Suprapubic skin (tissue), 4 donors: ENCODE measurements around the gene ARVCF. TPM values are rescaled to one million over a fixed set of nuclear protein-coding genes. Genes with fewer than 3 reads are reported as not detected.

Experiments
- DNase-seq, 2 donors: peaks; one replicate each; pipeline ENCODE4 v3.0.0-alpha.2; 2019; ENCODE audit warnings: low spot score in 2 of 2
- H3K27ac ChIP-seq: fragments of 200-600 bp; sonication (generic); one replicate; pipeline ENCODE4 v1.5.1; 2019
- H3K27me3 ChIP-seq: fragments of 200-600 bp; sonication (generic); one replicate; pipeline ENCODE4 v1.5.1; 2019
- H3K36me3 ChIP-seq: fragments of 200-600 bp; sonication (generic); one replicate; pipeline ENCODE4 v1.5.1; 2019
- H3K4me1 ChIP-seq: fragments of 200-600 bp; sonication (generic); one replicate; pipeline ENCODE4 v1.5.1; 2019
- H3K4me3 ChIP-seq: fragments of 200-600 bp; sonication (generic); one replicate; pipeline ENCODE4 v1.5.1; 2019; ENCODE audit warnings: mild to moderate bottlenecking
- H3K9me3 ChIP-seq: fragments of 200-600 bp; sonication (generic); one replicate; pipeline ENCODE4 v1.5.1; 2019
- CTCF ChIP-seq, 2 donors: fragments of 200-600 bp in 1 of 2; fragments of 450-650 bp in 1 of 2; sonication (generic) in 1 of 2; IDR thresholded peaks; one replicate each; pipeline ENCODE4 v1.5.1; 2016 to 2019; ENCODE audit warnings: antibody characterized with exemption in 2 of 2, mild to moderate bottlenecking in 1 of 2, moderate library complexity in 1 of 2
- EP300 ChIP-seq: sonication (generic); formaldehyde crosslinking; IDR thresholded peaks from one replicate; pipeline ENCODE4 v1.6.1; 2017; ENCODE audit warnings: antibody characterized with exemption
- POLR2A ChIP-seq, 2 donors: fragments of 450-650 bp; IDR thresholded peaks; one replicate each; pipeline ENCODE4 v1.6.1; 2017; ENCODE audit warnings: antibody characterized with exemption in 2 of 2, mild to moderate bottlenecking in 2 of 2, moderate library complexity in 2 of 2
- POLR2AphosphoS5 ChIP-seq, 3 donors: sonication (generic); formaldehyde crosslinking; IDR thresholded peaks; one replicate each; pipeline ENCODE4 v1.6.1; 2017; ENCODE audit warnings: antibody characterized with exemption in 3 of 3
- WGBS: methylation state at CpG from one replicate; pipeline ENCODE4 v1.1.5; 2018; 5-methylcytosine and 5-hydroxymethylcytosine counted together
- total RNA-seq, 4 donors: library from RNA; depleted of rRNA; stranded (reverse); fragments of >200 nt; gene quantifications; one replicate each; pipeline ENCODE4 v1.1.0, GENCODE V29; 2016

The ARVCF gene
- total RNA-seq, 4 donors from 2014 or later: 22.9 to 38.4 (median 26.0) TPM

GRCh38 chr22:20004464-20004863 is 12.2 kb downstream of the ARVCF start:
- 97% methylated on average over 3 of the region's 3 CpGs for WGBS
- H3K27ac ChIP-seq: no peak overlapping the region
- no peak for DNase-seq
- H3K36me3 ChIP-seq: no peaks in the 10 kb centered on the region
- no peaks in the 10 kb centered on the region for H3K4me1 ChIP-seq
- no peaks in the 10 kb centered on the region for H3K9me3 ChIP-seq
- no peak overlapping the region for H3K4me3 ChIP-seq
- H3K27me3 ChIP-seq: no peaks in the 10 kb centered on the region
- TF ChIP-seq EP300 (no peak), POLR2AphosphoS5 (IDR thresholded peaks at IDR 0.05) (no peak), CTCF (IDR thresholded peaks at IDR 0.05) (no peak), POLR2A (IDR thresholded peaks at IDR 0.05) (no peak)

GRCh38 chr22:20003304-20003703 is 13.3 kb downstream of the ARVCF start:
- DNase-seq: no peak
- WGBS: 95% methylated on average over 1 of the region's 1 CpG
- Histone ChIP-seq H3K4me1 (peaks cover 7% of the 10 kb centered on the region), H3K36me3 (no peaks in the 10 kb centered on the region), H3K9me3 (no peaks in the 10 kb centered on the region), H3K27me3 (no peaks in the 10 kb centered on the region), H3K27ac (no peak overlapping the region), H3K4me3 (no peak overlapping the region)
- no peak for TF ChIP-seq POLR2AphosphoS5 (IDR thresholded peaks at IDR 0.05)
- TF ChIP-seq POLR2A (IDR thresholded peaks at IDR 0.05): no peak
- TF ChIP-seq EP300: no peak
- TF ChIP-seq CTCF (IDR thresholded peaks at IDR 0.05): no peak

- Histone ChIP-seq H3K27me3 (no peaks in the 10 kb centered on the region), H3K4me1 (peaks cover 7% of the 10 kb centered on the region), H3K9me3 (no peaks in the 10 kb centered on the region), H3K36me3 (no peaks in the 10 kb centered on the region), H3K27ac (no peak overlapping the region), H3K4me3 (no peak overlapping the region)
- no peak for DNase-seq
- TF ChIP-seq CTCF (IDR thresholded peaks at IDR 0.05) (no peak), EP300 (no peak), POLR2A (IDR thresholded peaks at IDR 0.05) (no peak), POLR2AphosphoS5 (IDR thresholded peaks at IDR 0.05) (no peak)
- 91% methylated on average over 2 of the region's 2 CpGs for whole genome bisulfite sequencing
These were observed 14.0 kb downstream of the ARVCF start for GRCh38 chr22:20002636-20003035.

DNA sequence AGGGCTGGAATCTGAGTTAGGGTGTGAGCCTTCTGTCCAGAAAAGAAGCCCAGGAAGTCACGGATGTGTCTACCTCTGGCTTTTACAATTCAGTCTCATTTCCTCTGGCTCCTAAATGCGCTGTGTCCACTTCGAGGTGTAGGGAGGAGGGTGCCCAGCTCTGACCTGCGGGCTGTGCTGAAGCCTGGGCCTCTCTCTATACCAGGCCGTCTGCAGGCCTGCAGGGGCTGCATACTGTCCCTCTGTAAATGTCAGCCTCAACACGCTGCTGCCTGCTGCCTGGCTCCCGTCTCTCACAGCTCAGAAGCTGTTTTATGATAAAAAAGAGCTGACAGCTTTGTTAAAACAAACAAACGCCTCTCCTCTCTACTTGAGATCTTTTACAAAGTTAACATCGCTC is 14.5 kb downstream of the ARVCF start:
- Histone ChIP-seq H3K4me3 (no peak overlapping the region), H3K4me1 (peaks cover 7% of the 10 kb centered on the region), H3K27me3 (no peaks in the 10 kb centered on the region), H3K27ac (no peak overlapping the region), H3K36me3 (no peaks in the 10 kb centered on the region), H3K9me3 (no peaks in the 10 kb centered on the region)
- TF ChIP-seq EP300 (no peak), CTCF (IDR thresholded peaks at IDR 0.05) (no peak), POLR2AphosphoS5 (IDR thresholded peaks at IDR 0.05) (no peak), POLR2A (IDR thresholded peaks at IDR 0.05) (no peak)
- no peak for DNase-seq
- 91% methylated on average over 9 of the region's 9 CpGs for WGBS

GRCh38 chr22:20001082-20001638 is 15.5 kb downstream of the ARVCF start:
- H3K9me3 ChIP-seq: no peaks in the 10 kb centered on the region
- H3K4me3 ChIP-seq: no peak overlapping the region
- H3K36me3 ChIP-seq: no peaks in the 10 kb centered on the region
- no peaks in the 10 kb centered on the region for H3K27me3 ChIP-seq
- DNase-seq: no peak
- 81% methylated on average over 8 of the region's 11 CpGs for WGBS
- H3K4me1 ChIP-seq: peaks cover 16% of the 10 kb centered on the region
- no peak for TF ChIP-seq POLR2AphosphoS5 (IDR thresholded peaks at IDR 0.05)
- TF ChIP-seq POLR2A (IDR thresholded peaks at IDR 0.05): no peak
- TF ChIP-seq CTCF (IDR thresholded peaks at IDR 0.05): no peak
- no peak for TF ChIP-seq EP300
- no peak overlapping the region for H3K27ac ChIP-seq
